ENCODE results near the gene OSTC. TPM values are rescaled to one million over a fixed set of nuclear protein-coding genes. Genes with fewer than 3 reads are reported as not detected.

OSTC gene
- total RNA-seq, 1 experiment from 2014 or later, result 105 TPM

- Histone ChIP-seq H3K27me3 (ENCODE audit: insufficient read depth, low read length) (no peaks in the 10 kb centered on the region), H3K79me2 (ENCODE audit: insufficient read depth, low read length) (no peaks in the 10 kb centered on the region), H3K9ac (ENCODE audit: low read length) (no peak overlapping the region), H4K20me1 (ENCODE audit: insufficient read depth) (no peaks in the 10 kb centered on the region), H3K9me2 (ENCODE audit: insufficient read depth) (no peaks in the 10 kb centered on the region), H2AFZ (ENCODE audit: low read depth, low read length, poor library complexity, severe bottlenecking) (no peak overlapping the region), H3K9me3 (ENCODE audit: control insufficient read depth in 1 of 2, insufficient read depth in 1 of 2, low read depth in 1 of 2, low read length in 2 of 2) (no peaks in the 10 kb centered on the region), H3K4me2 (ENCODE audit: low read length) (no peak overlapping the region), H3K36me3 (ENCODE audit: control insufficient read depth in 1 of 2, insufficient read depth in 2 of 2, low read length in 2 of 2) (no peaks in the 10 kb centered on the region), H3K4me3 (replicated peaks in 1 of 2; ENCODE audit: low read depth in 1 of 2, low read length in 2 of 2) (no peak overlapping the region), H3K4me1 (ENCODE audit: control insufficient read depth in 1 of 2, insufficient read depth in 2 of 2, low read length in 2 of 2) (no peaks in the 10 kb centered on the region), H3K27ac (ENCODE audit: low read depth, low read length) (no peak overlapping the region)
- POLR2A ChIA-PET, result no interaction called here
- no TSS peak for BruUV-seq (replicated peaks)
- DNase-seq (ENCODE audit: low read depth, low spot score), result no peak
- RAD21 ChIA-PET (ENCODE audit: low non-redundant PET in 1 of 2, low total read pairs in 2 of 2, uncharacterized antibody in 2 of 2, unreplicated experiment in 2 of 2), result no interaction called here
- TF ChIP-seq EZH2phosphoT487 (IDR thresholded peaks at IDR 0.05; ENCODE audit: borderline replicate concordance) (no peak), ZBTB33 (IDR thresholded peaks at IDR 0.05; ENCODE audit: extremely low read depth, insufficient replicate concordance, low read length) (no peak), MAX (IDR thresholded peaks at IDR 0.05) (no peak)
- CTCF ChIA-PET, result no interaction called here
- intact Hi-C loops (cut with micrococcal nuclease), result no loop called here
- ATAC-seq, result no peak
Observed at GRCh38 chr4:108709234-108709633, 58.8 kb downstream of the OSTC start.

GRCh38 chr4:108709722-108710121, 59.3 kb downstream of the OSTC start:
- Histone ChIP-seq H3K79me2 (ENCODE audit: insufficient read depth, low read length) (no peaks in the 10 kb centered on the region), H3K9me2 (ENCODE audit: insufficient read depth) (no peaks in the 10 kb centered on the region), H4K20me1 (ENCODE audit: insufficient read depth) (no peaks in the 10 kb centered on the region), H3K27ac (ENCODE audit: low read depth, low read length) (no peak overlapping the region), H3K36me3 (ENCODE audit: control insufficient read depth in 1 of 2, insufficient read depth in 2 of 2, low read length in 2 of 2) (no peaks in the 10 kb centered on the region), H3K4me2 (ENCODE audit: low read length) (no peak overlapping the region), H3K9ac (ENCODE audit: low read length) (no peak overlapping the region), H2AFZ (ENCODE audit: low read depth, low read length, poor library complexity, severe bottlenecking) (no peak overlapping the region), H3K27me3 (ENCODE audit: insufficient read depth, low read length) (no peaks in the 10 kb centered on the region), H3K4me1 (ENCODE audit: control insufficient read depth in 1 of 2, insufficient read depth in 2 of 2, low read length in 2 of 2) (no peaks in the 10 kb centered on the region), H3K4me3 (replicated peaks in 1 of 2; ENCODE audit: low read depth in 1 of 2, low read length in 2 of 2) (no peak overlapping the region), H3K9me3 (ENCODE audit: control insufficient read depth in 1 of 2, insufficient read depth in 1 of 2, low read depth in 1 of 2, low read length in 2 of 2) (no peaks in the 10 kb centered on the region)
- ChIA-PET RAD21 (ENCODE audit: low non-redundant PET in 1 of 2, low total read pairs in 2 of 2, uncharacterized antibody in 2 of 2, unreplicated experiment in 2 of 2) (no interaction called here), CTCF (no interaction called here), POLR2A (no interaction called here)
- no peak for DNase-seq (ENCODE audit: low read depth, low spot score)
- intact Hi-C loops (cut with micrococcal nuclease), result no loop called here
- no TSS peak for BruUV-seq (replicated peaks)
- no peak for ATAC-seq
- TF ChIP-seq CEBPB (IDR thresholded peaks at IDR 0.05; ENCODE audit: low read depth) (no peak), ATF3 (IDR thresholded peaks at IDR 0.05) (no peak), EZH2 (IDR thresholded peaks at IDR 0.05) (no peak), REST (IDR thresholded peaks at IDR 0.05; ENCODE audit: low read depth) (no peak), SP1 (IDR thresholded peaks at IDR 0.05; ENCODE audit: low read depth) (no peak), ZFX (IDR thresholded peaks at IDR 0.05) (no peak), YY1 (IDR thresholded peaks at IDR 0.05; ENCODE audit: extremely low read depth, insufficient replicate concordance, low read depth, low read length) (no peak), POLR2A (IDR thresholded peaks at IDR 0.05; ENCODE audit: borderline replicate concordance, extremely low read depth, insufficient read depth, insufficient read length) (no peak), FOSL1 (IDR thresholded peaks at IDR 0.05; ENCODE audit: low read depth) (no peak), CBX3 (IDR thresholded peaks at IDR 0.05; ENCODE audit: low read depth) (no peak), ELF1 (IDR thresholded peaks at IDR 0.05; ENCODE audit: borderline replicate concordance, low read depth) (no peak), ZBTB33 (IDR thresholded peaks at IDR 0.05; ENCODE audit: extremely low read depth, insufficient replicate concordance, low read length) (no peak)
